ENCODE measurements around the gene ZBTB1. TPM values are rescaled to one million over a fixed set of nuclear protein-coding genes. Genes with fewer than 3 reads are reported as not detected.

The ZBTB1 gene
- total RNA-seq, 4 donors from 2014 or later, result 33.4 to 129 (median 59.8) TPM

GRCh38 chr14:64518229-64518628 is 13.7 kb downstream of the ZBTB1 start:
- Histone ChIP-seq H3K4me3 (no peak overlapping the region), H3K9me3 (no peaks in the 10 kb centered on the region), H3K36me3 (peaks cover 12% of the 10 kb centered on the region), H3K27ac (no peak overlapping the region), H3K4me1 (peaks cover 40% of the 10 kb centered on the region), H3K27me3 (no peaks in the 10 kb centered on the region)
- no peak for DNase-seq (ENCODE audit: low spot score in 2 of 2)
- no peak for TF ChIP-seq CTCF (IDR thresholded peaks at IDR 0.05)
- TF ChIP-seq POLR2A (IDR thresholded peaks at IDR 0.05), result no peak
- no peak for TF ChIP-seq EP300 (IDR thresholded peaks at IDR 0.05)
- TF ChIP-seq POLR2AphosphoS5 (IDR thresholded peaks at IDR 0.05), result no peak
- 84% methylated on average over 4 of the region's 4 CpGs for WGBS

- Histone ChIP-seq H3K9me3 (no peaks in the 10 kb centered on the region), H3K36me3 (peaks cover 12% of the 10 kb centered on the region), H3K27ac (no peak overlapping the region), H3K4me1 (peaks cover 16% of the 10 kb centered on the region), H3K4me3 (no peak overlapping the region), H3K27me3 (no peaks in the 10 kb centered on the region)
- 91% methylated on average over 4 of the region's 4 CpGs for WGBS
- no peak for DNase-seq (ENCODE audit: low spot score in 2 of 2)
- TF ChIP-seq EP300 (IDR thresholded peaks at IDR 0.05), result no peak
- TF ChIP-seq POLR2A (IDR thresholded peaks at IDR 0.05), result no peak
- no peak for TF ChIP-seq CTCF (IDR thresholded peaks at IDR 0.05)
- no peak for TF ChIP-seq POLR2AphosphoS5 (IDR thresholded peaks at IDR 0.05)
These were observed 16.1 kb downstream of the ZBTB1 start for GRCh38 chr14:64520699-64521098.

GRCh38 chr14:64522591-64523355 is 18.2 kb downstream of the ZBTB1 start:
- WGBS, result 83% methylated on average over 9 of the region's 9 CpGs
- TF ChIP-seq CTCF (IDR thresholded peaks at IDR 0.05) (no peak), POLR2A (IDR thresholded peaks at IDR 0.05) (no peak), POLR2AphosphoS5 (IDR thresholded peaks at IDR 0.05) (no peak), EP300 (IDR thresholded peaks at IDR 0.05) (no peak)
- peaks cover 14% of the 10 kb centered on the region for H3K4me1 ChIP-seq

GRCh38 chr14:64525354-64525753 is 20.8 kb downstream of the ZBTB1 start:
- no peak overlapping the region for H3K4me3 ChIP-seq
- TF ChIP-seq CTCF (IDR thresholded peaks at IDR 0.05) (no peak), EP300 (IDR thresholded peaks at IDR 0.05) (no peak), POLR2AphosphoS5 (IDR thresholded peaks at IDR 0.05) (no peak), POLR2A (IDR thresholded peaks at IDR 0.05) (no peak)

More at GRCh38 chr14:64522591-64523355, 18.2 kb downstream of the ZBTB1 start:
- Histone ChIP-seq H3K27ac (no peak overlapping the region), H3K9me3 (no peaks in the 10 kb centered on the region), H3K4me3 (no peak overlapping the region), H3K36me3 (peaks cover 15% of the 10 kb centered on the region), H3K27me3 (no peaks in the 10 kb centered on the region)
- no peak for DNase-seq (ENCODE audit: low spot score in 2 of 2)

GRCh38 chr14:64531567-64531966 is 27.0 kb downstream of the ZBTB1 start:
- no peak overlapping the region for H3K4me3 ChIP-seq
- TF ChIP-seq POLR2A (IDR thresholded peaks at IDR 0.05) (no peak), POLR2AphosphoS5 (IDR thresholded peaks at IDR 0.05) (no peak), EP300 (IDR thresholded peaks at IDR 0.05) (no peak), CTCF (IDR thresholded peaks at IDR 0.05) (no peak)
- 60% methylated on average over 2 of the region's 2 CpGs for WGBS
- no peaks in the 10 kb centered on the region for H3K9me3 ChIP-seq
- no peak overlapping the region for H3K27ac ChIP-seq
- no peak for DNase-seq (ENCODE audit: low spot score in 2 of 2)
- H3K27me3 ChIP-seq, result no peaks in the 10 kb centered on the region
- H3K36me3 ChIP-seq, result no peaks in the 10 kb centered on the region
- no peaks in the 10 kb centered on the region for H3K4me1 ChIP-seq

More at GRCh38 chr14:64525354-64525753, 20.8 kb downstream of the ZBTB1 start:
- WGBS, result 98% methylated on average over 2 of the region's 2 CpGs
- Histone ChIP-seq H3K36me3 (peaks cover 15% of the 10 kb centered on the region), H3K9me3 (no peaks in the 10 kb centered on the region), H3K27ac (no peak overlapping the region), H3K4me1 (peaks cover 6% of the 10 kb centered on the region), H3K27me3 (no peaks in the 10 kb centered on the region)
- no peak for DNase-seq (ENCODE audit: low spot score in 2 of 2)

Measured in suprapubic skin (tissue), 4 donors.